ENCODE data around the gene CYP4F8.

The CYP4F8 gene

DNA sequence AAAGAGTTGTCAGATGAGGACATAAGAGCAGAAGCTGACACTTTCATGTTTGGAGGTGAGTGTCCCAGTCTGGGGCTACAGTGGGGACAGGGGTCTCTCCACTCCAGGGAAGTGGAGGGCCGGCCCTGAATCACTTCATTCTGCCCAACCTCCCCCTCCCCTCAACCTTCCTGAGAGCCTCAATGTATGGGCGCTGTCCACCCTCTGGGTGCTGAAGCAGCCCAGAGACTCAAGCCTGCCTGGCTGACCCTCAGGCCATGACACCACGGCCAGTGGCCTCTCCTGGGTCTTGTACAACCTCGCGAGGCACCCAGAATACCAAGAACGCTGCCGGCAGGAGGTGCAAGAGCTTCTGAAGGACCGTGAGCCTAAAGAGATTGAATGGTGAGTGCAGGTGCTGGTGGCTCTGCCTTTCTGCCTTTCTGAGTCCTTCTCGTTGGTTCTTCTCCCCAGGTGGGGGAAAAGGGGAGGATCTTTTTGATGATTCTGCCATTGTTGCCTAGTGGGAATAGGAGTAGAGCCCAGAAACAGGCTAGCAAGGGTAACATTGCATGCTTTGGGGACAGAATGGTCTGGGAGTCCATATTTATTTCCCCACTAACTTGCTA is 8.8 kb downstream of the CYP4F8 start:
- TF ChIP-seq, protein P1, sequence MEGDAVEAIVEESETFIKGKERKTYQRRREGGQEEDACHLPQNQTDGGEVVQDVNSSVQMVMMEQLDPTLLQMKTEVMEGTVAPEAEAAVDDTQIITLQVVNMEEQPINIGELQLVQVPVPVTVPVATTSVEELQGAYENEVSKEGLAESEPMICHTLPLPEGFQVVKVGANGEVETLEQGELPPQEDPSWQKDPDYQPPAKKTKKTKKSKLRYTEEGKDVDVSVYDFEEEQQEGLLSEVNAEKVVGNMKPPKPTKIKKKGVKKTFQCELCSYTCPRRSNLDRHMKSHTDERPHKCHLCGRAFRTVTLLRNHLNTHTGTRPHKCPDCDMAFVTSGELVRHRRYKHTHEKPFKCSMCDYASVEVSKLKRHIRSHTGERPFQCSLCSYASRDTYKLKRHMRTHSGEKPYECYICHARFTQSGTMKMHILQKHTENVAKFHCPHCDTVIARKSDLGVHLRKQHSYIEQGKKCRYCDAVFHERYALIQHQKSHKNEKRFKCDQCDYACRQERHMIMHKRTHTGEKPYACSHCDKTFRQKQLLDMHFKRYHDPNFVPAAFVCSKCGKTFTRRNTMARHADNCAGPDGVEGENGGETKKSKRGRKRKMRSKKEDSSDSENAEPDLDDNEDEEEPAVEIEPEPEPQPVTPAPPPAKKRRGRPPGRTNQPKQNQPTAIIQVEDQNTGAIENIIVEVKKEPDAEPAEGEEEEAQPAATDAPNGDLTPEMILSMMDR (IDR thresholded peaks at IDR 0.05): no peak

DNA sequence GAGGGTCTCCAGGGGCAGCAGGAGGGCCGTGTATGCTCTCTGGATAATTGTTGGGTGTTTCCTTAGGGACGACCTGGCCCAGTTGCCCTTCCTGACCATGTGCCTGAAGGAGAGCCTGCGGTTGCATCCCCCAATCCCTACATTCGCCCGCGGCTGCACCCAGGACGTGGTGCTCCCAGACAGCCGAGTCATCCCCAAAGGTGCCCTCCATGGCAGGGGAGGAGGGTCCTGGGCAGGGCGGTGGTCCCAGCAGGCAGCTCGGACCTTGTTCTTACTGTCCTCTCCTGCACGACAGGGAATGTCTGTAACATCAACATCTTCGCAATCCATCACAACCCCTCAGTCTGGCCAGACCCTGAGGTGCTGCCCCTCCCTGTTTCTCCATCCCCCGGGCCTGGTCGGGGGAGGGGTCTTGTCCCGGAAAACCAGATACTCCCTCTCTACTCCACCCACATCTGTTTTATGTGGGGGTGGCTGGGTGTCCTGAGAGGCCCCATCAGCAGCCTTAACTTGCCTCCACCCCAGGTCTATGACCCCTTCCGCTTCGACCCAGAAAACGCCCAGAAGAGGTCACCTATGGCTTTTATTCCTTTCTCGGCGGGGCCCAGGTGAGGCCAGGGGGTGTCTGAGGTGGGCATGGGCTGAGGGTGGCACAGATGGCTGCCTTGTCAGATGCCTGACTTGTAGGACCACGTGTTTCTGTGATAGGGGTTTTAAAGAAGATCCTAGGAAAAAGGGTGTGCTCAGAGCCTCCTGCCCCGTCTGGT is 13.4 kb downstream of the CYP4F8 start:
- TF ChIP-seq, protein P1 (IDR thresholded peaks at IDR 0.05): no peak

DNA sequence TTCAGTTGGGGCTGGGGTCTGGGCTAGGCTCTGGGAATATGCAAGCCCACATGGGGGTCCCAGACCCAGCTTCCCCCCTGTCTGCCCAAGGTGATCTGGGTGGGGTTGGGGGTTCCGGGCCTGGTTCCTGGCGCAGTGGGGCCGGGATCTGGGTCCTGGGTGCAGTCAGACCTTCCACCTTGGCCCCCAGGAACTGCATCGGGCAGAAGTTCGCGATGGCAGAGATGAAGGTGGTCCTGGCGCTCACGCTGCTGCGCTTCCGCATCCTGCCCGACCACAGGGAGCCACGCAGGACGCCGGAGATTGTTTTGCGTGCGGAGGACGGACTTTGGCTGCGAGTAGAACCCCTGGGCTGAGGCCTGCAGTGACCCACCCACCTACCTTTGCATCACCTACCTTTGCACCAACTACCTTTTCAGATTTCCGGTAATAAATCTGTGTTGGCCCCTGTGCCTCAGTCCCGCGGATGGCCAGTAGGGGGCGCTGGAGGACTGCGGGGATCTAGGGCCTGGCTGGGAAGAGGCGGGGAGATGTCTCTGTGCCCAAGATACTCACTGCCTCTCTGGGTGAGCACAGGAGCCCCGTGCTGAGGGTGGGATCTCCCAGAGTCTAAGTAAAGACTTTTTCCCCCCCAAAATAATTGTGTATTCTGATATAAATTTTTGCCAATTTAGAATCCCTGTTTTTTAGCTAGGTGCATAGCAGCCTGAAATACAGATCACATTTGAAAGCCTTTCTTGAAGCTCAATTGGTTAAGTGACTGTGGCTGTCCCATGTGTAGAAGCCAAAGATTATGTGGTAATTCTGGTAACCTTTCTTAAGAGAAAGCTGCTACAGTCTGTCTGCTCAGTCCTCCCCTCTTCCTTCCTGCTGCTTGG is 14.2 kb downstream of the CYP4F8 start:
- TF ChIP-seq, protein P1 (IDR thresholded peaks at IDR 0.05): peak; percentile 97

DNA sequence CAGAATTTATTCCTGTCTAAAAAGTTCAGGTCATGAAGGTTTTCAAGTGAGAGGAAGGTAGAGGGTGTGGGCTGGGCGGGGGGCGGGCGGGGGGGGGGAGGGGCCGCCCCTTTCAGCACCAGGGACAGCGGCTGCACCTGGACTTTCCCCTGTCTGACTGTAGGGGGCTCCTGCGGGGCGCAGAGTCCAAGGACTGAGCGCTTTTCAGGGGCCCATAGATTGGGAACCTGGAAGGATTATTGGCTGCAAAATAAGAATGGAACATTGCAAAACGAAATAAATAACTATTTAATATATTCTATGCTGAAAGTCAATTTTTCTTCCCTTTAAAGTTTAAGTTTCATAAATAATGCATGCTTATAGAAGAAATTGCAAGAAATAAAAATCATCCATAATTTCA is 16.8 kb downstream of the CYP4F8 start:
- TF ChIP-seq, protein P1 (IDR thresholded peaks at IDR 0.05): peak; percentile 74

DNA sequence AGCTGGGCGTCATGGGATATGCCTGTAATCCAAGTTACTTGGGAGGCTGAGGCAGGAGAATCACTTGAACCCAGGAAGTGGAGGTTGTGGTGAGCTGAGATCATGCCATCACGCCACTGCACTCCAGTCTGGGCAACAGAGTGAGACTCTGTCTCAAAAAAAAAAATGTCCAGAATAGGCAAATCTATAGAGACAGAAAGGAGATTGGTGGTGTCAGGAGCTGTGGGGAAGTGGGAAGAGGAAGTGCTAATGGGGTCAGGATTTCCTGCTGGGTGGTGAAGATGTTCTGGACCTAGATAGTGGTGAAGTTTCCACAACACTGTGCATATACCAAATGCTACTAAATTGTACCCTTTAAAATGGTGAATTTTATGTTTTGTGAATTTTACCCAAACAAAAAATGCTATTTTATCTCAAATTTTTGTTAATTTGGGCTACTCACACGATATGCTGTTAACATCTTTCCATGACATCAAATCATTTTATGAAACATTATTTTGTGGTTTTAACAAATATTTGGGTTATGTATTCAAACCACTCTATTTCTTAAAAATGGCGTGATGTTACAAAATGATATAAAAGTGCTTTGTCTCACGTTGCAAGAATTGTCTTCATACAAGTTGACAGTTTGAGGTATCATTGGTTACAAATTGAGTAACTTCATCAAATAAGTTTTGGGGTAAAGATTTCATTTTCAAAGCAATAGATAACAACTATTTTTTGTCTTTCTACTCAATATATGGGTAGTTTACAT is 18.2 kb downstream of the CYP4F8 start:
- TF ChIP-seq, protein P1 (IDR thresholded peaks at IDR 0.05): no peak

DNA sequence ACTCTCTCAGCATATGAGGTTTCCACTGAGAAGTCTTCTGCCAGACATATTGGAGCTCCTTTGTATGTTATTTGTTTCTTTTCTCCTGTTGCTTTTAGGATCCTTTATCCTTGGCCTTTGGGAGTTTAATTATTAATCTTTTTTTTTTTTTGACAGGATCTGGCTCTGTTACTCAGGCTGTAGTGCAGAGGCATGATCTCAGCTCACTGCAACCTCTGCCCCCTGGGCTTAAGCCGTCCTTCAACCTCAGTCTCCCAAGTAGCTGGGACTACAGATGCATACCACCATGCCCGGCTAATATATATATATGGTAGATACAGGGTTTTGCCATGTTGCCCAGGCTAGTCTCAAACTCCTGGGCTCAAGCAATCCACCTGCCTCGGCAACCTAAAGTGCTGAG is 19.1 kb downstream of the CYP4F8 start:
- TF ChIP-seq, protein P1 (IDR thresholded peaks at IDR 0.05): no peak
